Prostate gland (tissue), 2 donors: ENCODE results near the gene EPX. TPM values are rescaled to one million over a fixed set of nuclear protein-coding genes. Genes with fewer than 3 reads are reported as not detected.

Experiments used
- DNase-seq: peaks from one replicate; pipeline ENCODE4 v3.0.0-alpha.2; 2019; ENCODE audit warnings: low spot score
- H3K27ac ChIP-seq, 2 donors: fragments of 200-600 bp; sonication (generic); 2 replicates each; pipeline ENCODE4 v1.5.1; 2017 to 2019
- H3K27me3 ChIP-seq: fragments of 200-600 bp; sonication (generic); replicated peaks from 2 replicates; pipeline ENCODE4 v1.5.1; 2019; ENCODE audit not compliant: insufficient read depth
- H3K36me3 ChIP-seq, 2 donors: fragments of 200-600 bp; sonication (generic); 1 replicate in 1 of 2; 2 replicates in 1 of 2; pipeline versions ENCODE4 v1.5.1 to v1.8.1; 2017 to 2019
- H3K4me1 ChIP-seq: fragments of 200-600 bp; sonication (generic); replicated peaks from 2 replicates; pipeline ENCODE4 v1.5.1; 2019
- H3K4me3 ChIP-seq, 2 donors: fragments of 200-600 bp; sonication (generic); 2 replicates each; pipeline ENCODE4 v1.5.1; 2017 to 2019
- H3K9me3 ChIP-seq: fragments of 200-600 bp; sonication (generic); 2 replicates; pipeline ENCODE4 v1.5.1; 2017
- CTCF ChIP-seq, 4 experiments: fragments of 200-600 bp in 2 of 4; fragments of 450-650 bp in 2 of 4; sonication (generic) in 2 of 4; IDR thresholded peaks; 1 replicate in 3 of 4; 2 replicates in 1 of 4; pipeline ENCODE4 v1.5.1; 2016 to 2019; ENCODE audit warnings: antibody characterized with exemption in 4 of 4, mild to moderate bottlenecking in 2 of 4, moderate library complexity in 2 of 4
- POLR2A ChIP-seq: fragments of 450-650 bp; IDR thresholded peaks from one replicate; pipeline ENCODE4 v1.6.1; 2016; ENCODE audit warnings: antibody characterized with exemption, mild to moderate bottlenecking
- POLR2AphosphoS5 ChIP-seq: sonication (generic); formaldehyde crosslinking; IDR thresholded peaks from one replicate; pipeline ENCODE4 v1.6.1; 2017; ENCODE audit warnings: antibody characterized with exemption
- WGBS: methylation state at CpG from one replicate; pipeline ENCODE4 v1.1.5; 2018; 5-methylcytosine and 5-hydroxymethylcytosine counted together
- intact Hi-C: fragments of 100-400 bp; cut with DNase I; formaldehyde crosslinking; loops from one replicate; pipeline ENCODE4 v1.14.2; 2022
- total RNA-seq, 2 donors: library from RNA; depleted of rRNA; stranded (reverse); fragments of >200 nt; gene quantifications; one replicate each; pipeline ENCODE4 v1.1.0, GENCODE V29; 2016

Gene EPX
- total RNA-seq, 2 donors from 2014 or later, result not detected

GRCh38 chr17:58186591-58186990, 5.9 kb upstream of the EPX start:
- Histone ChIP-seq H3K36me3 (no peaks in the 10 kb centered on the region), H3K27ac (no peak overlapping the region), H3K4me3 (no peak overlapping the region), H3K27me3 (peaks cover 4% of the 10 kb centered on the region), H3K9me3 (no peaks in the 10 kb centered on the region), H3K4me1 (no peaks in the 10 kb centered on the region)
- no peak for DNase-seq
- intact Hi-C loops, result no loop called here
- TF ChIP-seq CTCF (IDR thresholded peaks at IDR 0.05), result no peak
- no peak for TF ChIP-seq POLR2A
- no peak for TF ChIP-seq POLR2AphosphoS5
- WGBS, result 87% methylated on average over 4 of the region's 4 CpGs

GRCh38 chr17:58187063-58187462, 5.5 kb upstream of the EPX start:
- H3K27me3 ChIP-seq, result peaks cover 4% of the 10 kb centered on the region
- no peak for TF ChIP-seq POLR2AphosphoS5
- no peak for TF ChIP-seq POLR2A
- TF ChIP-seq CTCF (IDR thresholded peaks at IDR 0.05), result no peak
- H3K36me3 ChIP-seq, result no peaks in the 10 kb centered on the region
- 85% methylated on average over 6 of the region's 6 CpGs for WGBS
- DNase-seq, result no peak
- intact Hi-C loops, result no loop called here
- H3K4me1 ChIP-seq, result no peaks in the 10 kb centered on the region
- H3K27ac ChIP-seq, result no peak overlapping the region
- H3K9me3 ChIP-seq, result no peaks in the 10 kb centered on the region
- no peak overlapping the region for H3K4me3 ChIP-seq

- H3K27me3 ChIP-seq, result peaks cover 4% of the 10 kb centered on the region
- H3K27ac ChIP-seq, result no peak overlapping the region
- intact Hi-C loops, result no loop called here
- H3K4me3 ChIP-seq, result no peak overlapping the region
- WGBS, result 36% methylated on average over 7 of the region's 7 CpGs
- DNase-seq, result no peak
- H3K9me3 ChIP-seq, result no peaks in the 10 kb centered on the region
- no peaks in the 10 kb centered on the region for H3K36me3 ChIP-seq
- H3K4me1 ChIP-seq, result no peaks in the 10 kb centered on the region
- no peak for TF ChIP-seq CTCF (IDR thresholded peaks at IDR 0.05)
- TF ChIP-seq POLR2A, result no peak
- TF ChIP-seq POLR2AphosphoS5, result no peak
These were observed 4.9 kb upstream of the EPX start for GRCh38 chr17:58187675-58188074.

GRCh38 chr17:58189436-58190146, 2.9 kb upstream of the EPX start:
- Histone ChIP-seq H3K4me3 (no peak overlapping the region), H3K9me3 (no peaks in the 10 kb centered on the region), H3K36me3 (no peaks in the 10 kb centered on the region), H3K4me1 (no peaks in the 10 kb centered on the region), H3K27me3 (peaks cover 8% of the 10 kb centered on the region), H3K27ac (no peak overlapping the region)
- no peak for DNase-seq
- TF ChIP-seq CTCF (IDR thresholded peaks at IDR 0.05), result no peak
- no peak for TF ChIP-seq POLR2A
- TF ChIP-seq POLR2AphosphoS5, result no peak
- 61% methylated on average over 11 of the region's 11 CpGs for WGBS
- intact Hi-C loops, result no loop called here

- Histone ChIP-seq H3K27ac (no peak overlapping the region), H3K36me3 (no peaks in the 10 kb centered on the region), H3K4me3 (no peak overlapping the region), H3K9me3 (no peaks in the 10 kb centered on the region), H3K27me3 (peaks cover 8% of the 10 kb centered on the region), H3K4me1 (no peaks in the 10 kb centered on the region)
- DNase-seq, result no peak
- intact Hi-C loops, result no loop called here
- WGBS, result 33% methylated on average over 14 of the region's 14 CpGs
- TF ChIP-seq POLR2A (no peak), POLR2AphosphoS5 (no peak), CTCF (IDR thresholded peaks at IDR 0.05) (no peak)
These were observed 1.2 kb upstream of the EPX start for GRCh38 chr17:58191241-58191896.
